H9 (cell line): Measurements from ENCODE around the gene EDAR. TPM values are rescaled to one million over a fixed set of nuclear protein-coding genes. Genes with fewer than 3 reads are reported as not detected.

ENCODE experiments used
- DNase-seq: peaks from one replicate; pipeline ENCODE4 v3.0.0-alpha.2; 2017
- H2AFZ ChIP-seq: one replicate; pipeline ENCODE4 v1.6.1; 2013; ENCODE audit warnings: mild to moderate bottlenecking, low read length, control low read depth, moderate library complexity
- H2AK5ac ChIP-seq: 2 replicates; pipeline ENCODE4 v1.6.1; 2013; ENCODE audit warnings: low read length, control low read depth, mixed read lengths; ENCODE audit not compliant: insufficient read length
- H2BK120ac ChIP-seq: one replicate; pipeline ENCODE4 v1.6.1; 2013; ENCODE audit warnings: low read depth, mild to moderate bottlenecking, low read length, control low read depth, inconsistent platforms; ENCODE audit not compliant: poor library complexity, severe bottlenecking
- H2BK12ac ChIP-seq: 2 replicates; pipeline ENCODE4 v1.6.1; 2013; ENCODE audit warnings: low read length, control low read depth, mixed read lengths, low read depth; ENCODE audit not compliant: insufficient read length
- H2BK15ac ChIP-seq: 2 replicates; pipeline ENCODE4 v1.6.1; 2013; ENCODE audit warnings: low read depth, low read length, control low read depth
- H2BK20ac ChIP-seq: one replicate; pipeline ENCODE4 v1.6.1; 2013; ENCODE audit warnings: low read depth, mild to moderate bottlenecking, low read length, control low read depth, inconsistent platforms; ENCODE audit not compliant: poor library complexity, severe bottlenecking
- H2BK5ac ChIP-seq: 2 replicates; pipeline ENCODE4 v1.6.1; 2013; ENCODE audit warnings: low read length, control low read depth, mixed read lengths; ENCODE audit not compliant: insufficient read length
- H3K14ac ChIP-seq: 2 replicates; pipeline ENCODE4 v1.6.1; 2013; ENCODE audit warnings: low read length, control low read depth; ENCODE audit not compliant: insufficient read depth
- H3K18ac ChIP-seq: 2 replicates; pipeline ENCODE4 v1.6.1; 2013; ENCODE audit warnings: low read depth, mild to moderate bottlenecking, mixed read lengths, low read length, control low read depth; ENCODE audit not compliant: insufficient read length
- H3K23ac ChIP-seq: 2 replicates; pipeline ENCODE4 v1.6.1; 2013; ENCODE audit warnings: low read length, control low read depth, mixed read lengths, low read depth; ENCODE audit not compliant: insufficient read length
- H3K23me2 ChIP-seq: 2 replicates; pipeline ENCODE4 v1.6.1; 2013; ENCODE audit warnings: low read depth, mild to moderate bottlenecking, mixed read lengths, low read length, control low read depth; ENCODE audit not compliant: insufficient read length, poor library complexity, severe bottlenecking
- H3K27ac ChIP-seq: 2 replicates; pipeline ENCODE4 v1.5.1; 2013; ENCODE audit warnings: low read length, control low read depth, mixed read lengths, low read depth; ENCODE audit not compliant: insufficient read length
- H3K27me3 ChIP-seq: 2 replicates; pipeline ENCODE4 v1.6.1; 2013; ENCODE audit warnings: low read length, control low read depth, inconsistent platforms; ENCODE audit not compliant: insufficient read depth
- H3K4ac ChIP-seq: 2 replicates; pipeline ENCODE4 v1.6.1; 2013; ENCODE audit warnings: low read depth, mild to moderate bottlenecking, control low read depth, inconsistent platforms, low read length, moderate library complexity
- H3K4me1 ChIP-seq: 2 replicates; pipeline ENCODE4 v1.6.1; 2013; ENCODE audit warnings: low read length, control low read depth, inconsistent platforms; ENCODE audit not compliant: insufficient read depth
- H3K4me2 ChIP-seq: 2 replicates; pipeline ENCODE4 v1.6.1; 2013; ENCODE audit warnings: low read length, control low read depth, mixed read lengths; ENCODE audit not compliant: insufficient read length, insufficient read depth
- H3K56ac ChIP-seq: 2 replicates; pipeline ENCODE4 v1.6.1; 2013; ENCODE audit warnings: low read depth, mild to moderate bottlenecking, mixed read lengths, low read length, control low read depth; ENCODE audit not compliant: insufficient read length
- H3K79me1 ChIP-seq: 2 replicates; pipeline ENCODE4 v1.6.1; 2013; ENCODE audit warnings: low read depth, mild to moderate bottlenecking, moderate library complexity, low read length, control low read depth, inconsistent platforms; ENCODE audit not compliant: insufficient read depth, poor library complexity, severe bottlenecking
- H3K79me2 ChIP-seq: 2 replicates; pipeline ENCODE4 v1.6.1; 2013; ENCODE audit warnings: low read length, control low read depth, inconsistent platforms; ENCODE audit not compliant: insufficient read depth
- H3K9ac ChIP-seq: 2 replicates; pipeline ENCODE4 v1.6.1; 2013; ENCODE audit warnings: low read length, control low read depth, mixed read lengths; ENCODE audit not compliant: insufficient read length; ENCODE audit errors: extremely low read depth
- H3K9me3 ChIP-seq: one replicate; pipeline ENCODE4 v1.6.1; 2013; ENCODE audit warnings: low read depth, low read length, inconsistent platforms; ENCODE audit not compliant: control insufficient read depth
- H3T11ph ChIP-seq: one replicate; pipeline ENCODE4 v1.6.1; 2013; ENCODE audit warnings: mild to moderate bottlenecking, low read length, control low read depth, inconsistent platforms
- H4K20me1 ChIP-seq: one replicate; pipeline ENCODE4 v1.6.1; 2013; ENCODE audit not compliant: control insufficient read depth, insufficient read length, insufficient read depth
- H4K5ac ChIP-seq: 2 replicates; pipeline ENCODE4 v1.6.1; 2013; ENCODE audit warnings: low read depth, mild to moderate bottlenecking, mixed read lengths, low read length, control low read depth; ENCODE audit not compliant: insufficient read length
- H4K8ac ChIP-seq: replicated peaks from 2 replicates; pipeline ENCODE4 v1.6.1; 2013; ENCODE audit warnings: low read length, control low read depth, mixed read lengths, low read depth; ENCODE audit not compliant: insufficient read length
- H4K91ac ChIP-seq: 2 replicates; pipeline ENCODE4 v1.6.1; 2013; ENCODE audit warnings: low read depth, mild to moderate bottlenecking, moderate library complexity, mixed read lengths, low read length, control low read depth; ENCODE audit not compliant: insufficient read length
- H3K27ac Mint-ChIP-seq, 3 experiments: 2 replicates in 2 of 3; 3 replicates in 1 of 3; pipeline ENCODE4 v1.8.0; 2020 to 2021; ENCODE audit warnings: mixed read lengths in 3 of 3, mild to moderate bottlenecking in 1 of 3, moderate library complexity in 1 of 3
- H3K27me3 Mint-ChIP-seq: 2 replicates; pipeline ENCODE4 v1.8.0; 2021; ENCODE audit warnings: low read depth, mild to moderate bottlenecking, moderate library complexity, mixed read lengths
- H3K36me3 Mint-ChIP-seq, 3 experiments: 2 replicates in 2 of 3; 3 replicates in 1 of 3; pipeline ENCODE4 v1.8.0; 2020 to 2021; ENCODE audit warnings: low read depth in 3 of 3, mixed read lengths in 3 of 3; ENCODE audit not compliant: insufficient read depth in 1 of 3
- H3K4me1 Mint-ChIP-seq, 2 experiments: 2 replicates each; pipeline ENCODE4 v1.8.0; 2020; ENCODE audit warnings: mixed read lengths in 2 of 2
- H3K4me3 Mint-ChIP-seq, 2 experiments: 2 replicates in 1 of 2; 3 replicates in 1 of 2; pipeline ENCODE4 v1.8.0; 2020 to 2021; ENCODE audit warnings: mild to moderate bottlenecking in 2 of 2, mixed read lengths in 2 of 2, moderate library complexity in 1 of 2
- H3K9me3 Mint-ChIP-seq, 2 experiments: 2 replicates in 1 of 2; 3 replicates in 1 of 2; pipeline ENCODE4 v1.8.0; 2020; ENCODE audit warnings: mild to moderate bottlenecking in 2 of 2, mixed read lengths in 2 of 2, moderate library complexity in 1 of 2
- WGBS: extraction: QIAGEN DNeasy Blood & Tissue Kit; methylation state at CpG from one replicate; pipeline ENCODE4 v1.1.7; 2013; ENCODE audit warnings: missing lambda C conversion rate, low lambda C conversion rate, mixed read lengths; ENCODE audit not compliant: insufficient read length; ENCODE audit errors: extremely low coverage; 5-methylcytosine and 5-hydroxymethylcytosine counted together
- total RNA-seq: library from RNA; stranded (reverse); gene quantifications from 2 replicates; pipeline ENCODE4 v1.2.1, GENCODE V29; 2021
- TF ChIP-seq, protein P1 (sequence below): fragments of 200-600 bp; sonication (generic); conservative IDR thresholded peaks from 3 replicates; pipeline ENCODE4 v1.8.0; 2021; ENCODE audit warnings: antibody characterized with exemption, mild to moderate bottlenecking

EDAR gene
- total RNA-seq, 1 experiment from 2014 or later, result not detected

DNA sequence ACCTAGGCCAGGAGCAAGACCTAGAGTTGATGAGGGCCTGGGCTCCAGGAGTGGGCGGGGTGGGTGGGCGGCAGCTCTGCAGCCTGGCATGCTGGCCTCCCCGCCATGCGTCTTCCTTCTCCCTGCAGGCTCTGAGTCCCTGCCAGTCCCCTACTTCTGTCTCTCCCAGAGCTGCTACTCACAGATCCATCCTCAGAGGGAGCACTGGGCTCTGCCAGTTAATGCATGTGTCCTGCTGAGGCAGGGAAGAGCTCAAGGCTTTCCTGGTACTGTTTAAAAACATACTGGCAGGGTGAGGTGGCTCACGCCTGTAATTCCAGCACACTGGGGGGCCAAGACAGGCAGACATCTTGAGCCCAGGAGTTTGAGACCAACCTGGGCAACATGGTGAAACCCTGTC, 38.7 kb upstream of the EDAR start:
- no peak overlapping the region for H2BK15ac ChIP-seq
- no peak overlapping the region for H4K5ac ChIP-seq
- H4K8ac ChIP-seq, result no peak overlapping the region
- no peaks in the 10 kb centered on the region for H3K79me2 ChIP-seq
- H3K9me3 ChIP-seq, result no peaks in the 10 kb centered on the region
- Mint-ChIP-seq H3K4me3 (no peak overlapping the region), H3K27ac (peak overlapping the region in 1 of 3 experiments; percentile 27; a peak in 1 of 7 replicates), H3K36me3 (no peaks in the 10 kb centered on the region; a peak in 1 of 7 replicates), H3K9me3 (no peaks in the 10 kb centered on the region), H3K4me1 (peaks cover 21 to 29% of the 10 kb centered on the region in 2 experiments), H3K27me3 (peaks cover 46% of the 10 kb centered on the region)
- no peak overlapping the region for H3T11ph ChIP-seq
- DNase-seq, result no peak
- H3K4ac ChIP-seq, result no peak overlapping the region
- H3K27ac ChIP-seq, result no peak overlapping the region
- no peak overlapping the region for H2BK120ac ChIP-seq
- no peak overlapping the region for H3K9ac ChIP-seq
- no peaks in the 10 kb centered on the region for H4K20me1 ChIP-seq
- no peak overlapping the region for H3K4me2 ChIP-seq
- no peak overlapping the region for H2BK12ac ChIP-seq
- no peak overlapping the region for H3K23ac ChIP-seq
- H3K56ac ChIP-seq, result no peak overlapping the region
- no peak overlapping the region for H2AFZ ChIP-seq
- no peak overlapping the region for H3K18ac ChIP-seq
- peaks cover 6% of the 10 kb centered on the region; the same call in 1 of the 2 replicates for H3K4me1 ChIP-seq
- no peak overlapping the region for H4K91ac ChIP-seq
- H3K14ac ChIP-seq, result no peak overlapping the region
- WGBS, result no CpG with 5 or more reads among the region's 5 CpGs
- TF ChIP-seq, protein P1, sequence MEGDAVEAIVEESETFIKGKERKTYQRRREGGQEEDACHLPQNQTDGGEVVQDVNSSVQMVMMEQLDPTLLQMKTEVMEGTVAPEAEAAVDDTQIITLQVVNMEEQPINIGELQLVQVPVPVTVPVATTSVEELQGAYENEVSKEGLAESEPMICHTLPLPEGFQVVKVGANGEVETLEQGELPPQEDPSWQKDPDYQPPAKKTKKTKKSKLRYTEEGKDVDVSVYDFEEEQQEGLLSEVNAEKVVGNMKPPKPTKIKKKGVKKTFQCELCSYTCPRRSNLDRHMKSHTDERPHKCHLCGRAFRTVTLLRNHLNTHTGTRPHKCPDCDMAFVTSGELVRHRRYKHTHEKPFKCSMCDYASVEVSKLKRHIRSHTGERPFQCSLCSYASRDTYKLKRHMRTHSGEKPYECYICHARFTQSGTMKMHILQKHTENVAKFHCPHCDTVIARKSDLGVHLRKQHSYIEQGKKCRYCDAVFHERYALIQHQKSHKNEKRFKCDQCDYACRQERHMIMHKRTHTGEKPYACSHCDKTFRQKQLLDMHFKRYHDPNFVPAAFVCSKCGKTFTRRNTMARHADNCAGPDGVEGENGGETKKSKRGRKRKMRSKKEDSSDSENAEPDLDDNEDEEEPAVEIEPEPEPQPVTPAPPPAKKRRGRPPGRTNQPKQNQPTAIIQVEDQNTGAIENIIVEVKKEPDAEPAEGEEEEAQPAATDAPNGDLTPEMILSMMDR, result no peak
- peaks cover 7% of the 10 kb centered on the region for H3K23me2 ChIP-seq
- no peak overlapping the region for H2AK5ac ChIP-seq
- no peak overlapping the region for H2BK5ac ChIP-seq
- peaks cover 17% of the 10 kb centered on the region; the same call in 1 of the 2 replicates for H3K27me3 ChIP-seq
- H2BK20ac ChIP-seq, result no peak overlapping the region
- H3K79me1 ChIP-seq, result no peaks in the 10 kb centered on the region
